NCI-H510A treated with DMSO at 0.1 percent for 48 hours (cell line): ENCODE data around the gene PCDH9.

ENCODE experiments used
- DNase-seq: peaks from one replicate; lab custom pipeline; 2025; lab: John Stamatoyannopoulos, UW

PCDH9 gene

GRCh38 chr13:66520511-66521355 is 709.4 kb downstream of the PCDH9 start:
- no peak for DNase-seq

GRCh38 chr13:66519259-66519658 is 710.9 kb downstream of the PCDH9 start:
- DNase-seq, result no peak

GRCh38 chr13:66518068-66518467 is 712.1 kb downstream of the PCDH9 start:
- DNase-seq, result no peak

- no peak for DNase-seq
Observed at GRCh38 chr13:66513728-66514127, 716.4 kb downstream of the PCDH9 start.

- DNase-seq, result no peak
Observed at GRCh38 chr13:66509175-66509574, 721.0 kb downstream of the PCDH9 start.

GRCh38 chr13:66508153-66508909 is 721.8 kb downstream of the PCDH9 start:
- no peak for DNase-seq

GRCh38 chr13:66506979-66507378 is 723.2 kb downstream of the PCDH9 start:
- no peak for DNase-seq

GRCh38 chr13:66506051-66506777 is 723.9 kb downstream of the PCDH9 start:
- DNase-seq, result no peak

- DNase-seq, result no peak
Observed at GRCh38 chr13:66503890-66504289, 726.2 kb downstream of the PCDH9 start.

GRCh38 chr13:66501181-66501580 is 729.0 kb downstream of the PCDH9 start:
- no peak for DNase-seq

GRCh38 chr13:66492479-66492878 is 737.7 kb downstream of the PCDH9 start:
- DNase-seq, result peak; percentile 38

GRCh38 chr13:66491251-66491650 is 738.9 kb downstream of the PCDH9 start:
- peak; percentile 24 for DNase-seq

GRCh38 chr13:66489586-66489985 is 740.5 kb downstream of the PCDH9 start:
- no peak for DNase-seq

- no peak for DNase-seq
Observed at GRCh38 chr13:66489172-66489571, 741.0 kb downstream of the PCDH9 start.

- no peak for DNase-seq
Observed at GRCh38 chr13:66483712-66484111, 746.4 kb downstream of the PCDH9 start.

GRCh38 chr13:66482836-66483235 is 747.3 kb downstream of the PCDH9 start:
- no peak for DNase-seq

GRCh38 chr13:66477816-66478215 is 752.3 kb downstream of the PCDH9 start:
- no peak for DNase-seq

GRCh38 chr13:66475061-66475460 is 755.1 kb downstream of the PCDH9 start:
- DNase-seq, result no peak

- no peak for DNase-seq
Observed at GRCh38 chr13:66469745-66470144, 760.4 kb downstream of the PCDH9 start.

GRCh38 chr13:66468656-66469055 is 761.5 kb downstream of the PCDH9 start:
- DNase-seq, result no peak

- DNase-seq, result no peak
Observed at GRCh38 chr13:66462187-66462586, 767.9 kb downstream of the PCDH9 start.

- no peak for DNase-seq
Observed at GRCh38 chr13:66461021-66461420, 769.1 kb downstream of the PCDH9 start.

GRCh38 chr13:66459634-66460033 is 770.5 kb downstream of the PCDH9 start:
- DNase-seq, result no peak
